ENCODE data around the gene SIRT4.

SIRT4 gene

GRCh38 chr12:120278137-120279069, 23.7 kb upstream of the SIRT4 start:
- DNase-seq = no peak

- DNase-seq = no peak
Measured at GRCh38 chr12:120283318-120283717, 18.8 kb upstream of the SIRT4 start.

- DNase-seq = no peak
Measured at GRCh38 chr12:120284381-120284780, 17.7 kb upstream of the SIRT4 start.

DNA sequence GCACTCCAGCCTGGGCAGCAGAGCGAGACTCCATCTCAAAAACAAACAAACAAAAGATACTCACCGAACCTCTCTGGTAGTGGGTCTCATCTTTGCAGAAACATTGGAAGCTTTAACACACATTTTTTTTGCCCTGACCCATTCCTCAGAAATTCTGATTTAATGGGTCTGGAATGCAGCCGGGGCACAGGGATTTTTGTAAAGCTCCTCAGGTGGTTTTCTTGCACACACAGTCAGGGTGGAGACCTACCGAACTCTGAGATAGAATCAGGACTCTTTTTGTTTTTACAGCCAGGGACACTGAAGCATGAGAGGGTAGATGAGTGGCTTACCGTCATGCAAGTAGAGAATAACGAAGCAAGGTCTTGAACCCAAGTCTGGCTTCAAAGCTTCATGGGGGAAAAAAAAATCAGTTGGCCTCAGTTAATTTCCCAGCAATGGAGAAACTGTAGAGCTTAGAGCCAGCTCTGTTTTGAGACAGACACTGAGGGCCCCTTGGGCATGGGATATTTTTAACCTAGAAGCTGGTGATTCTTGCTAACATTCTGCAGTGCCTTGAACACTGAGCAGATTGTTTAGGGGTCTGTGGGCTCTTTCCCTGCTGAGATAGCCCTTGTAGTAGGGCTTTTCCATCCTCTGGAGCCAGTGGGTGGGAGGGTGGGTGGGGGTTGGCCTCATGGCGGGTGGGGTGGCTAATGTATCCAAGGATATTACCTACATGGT, 15.2 kb upstream of the SIRT4 start:
- peak; percentile 44 for DNase-seq

DNA sequence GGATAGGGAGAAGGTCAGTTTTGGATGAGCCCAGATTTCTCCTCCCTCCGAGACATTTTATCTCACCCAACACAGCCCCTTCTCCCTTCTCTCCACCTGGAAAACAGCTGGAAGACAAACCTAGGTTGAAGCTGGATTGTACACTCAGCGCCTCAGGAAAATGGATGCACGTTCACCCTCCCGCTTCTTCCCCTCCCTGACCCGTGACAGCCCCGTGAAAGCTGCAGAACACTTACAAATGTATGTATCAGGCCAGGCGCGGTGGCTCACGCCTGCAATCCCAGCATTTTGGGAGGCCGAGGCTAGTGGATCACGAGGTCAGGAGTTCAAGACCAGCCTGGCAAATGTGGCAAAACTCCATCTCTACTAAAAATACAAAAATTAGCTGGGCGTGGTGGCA, 14.6 kb upstream of the SIRT4 start:
- DNase-seq = no peak

DNA sequence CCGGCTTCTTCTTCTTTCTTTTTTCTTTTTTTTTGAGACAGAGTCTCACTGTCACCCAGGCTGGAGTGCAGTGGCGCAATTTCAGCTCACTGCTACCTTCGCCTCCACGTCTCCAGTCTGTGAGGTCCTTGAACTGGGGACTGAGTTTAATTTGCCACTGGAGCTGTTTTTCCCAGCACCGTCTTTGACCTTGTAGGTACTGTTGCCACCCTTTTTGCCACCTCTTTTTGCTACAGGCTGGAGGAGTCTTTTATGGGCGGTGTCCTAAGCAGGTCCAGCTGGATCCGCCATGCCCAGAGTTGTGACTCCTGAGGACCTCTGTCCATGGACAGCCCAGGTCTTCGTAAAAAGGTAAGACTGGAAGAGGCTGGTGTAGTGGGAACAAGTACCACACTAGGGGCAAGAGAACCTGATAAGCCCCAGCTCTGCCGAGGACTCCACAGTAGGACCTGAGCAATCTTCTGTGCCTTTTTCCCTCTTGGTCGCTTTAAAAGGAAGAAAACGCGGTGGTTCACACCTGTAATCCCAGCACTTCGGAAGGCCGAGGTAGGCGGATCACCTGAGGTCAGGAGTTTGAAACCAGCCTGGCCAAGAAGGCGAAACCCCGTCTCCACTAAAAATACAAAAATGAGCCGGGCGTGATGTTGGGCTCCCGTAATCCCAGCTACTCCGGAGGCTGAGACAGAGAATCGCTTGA, 11.4 kb upstream of the SIRT4 start:
- no peak for DNase-seq

GRCh38 chr12:120292411-120292660, 9.8 kb upstream of the SIRT4 start:
- DNase-seq = no peak

- DNase-seq = peak; percentile 97
Measured at GRCh38 chr12:120292661-120293531, 9.2 kb upstream of the SIRT4 start, which contains the start of gene RNU4-1. TSS of gene RNU4-1 (minus strand) at chr12:120293237.

GRCh38 chr12:120314220-120314619, 12.1 kb downstream of the SIRT4 start:
- DNase-seq = no peak

- no peak for DNase-seq
Measured at GRCh38 chr12:120316798-120317223, 14.7 kb downstream of the SIRT4 start.

- DNase-seq = peak; percentile 99
Measured at GRCh38 chr12:120317224-120318105, 15.3 kb downstream of the SIRT4 start.

GRCh38 chr12:120321382-120322202, 19.5 kb downstream of the SIRT4 start:
- no peak for DNase-seq

- no peak for DNase-seq
Measured at GRCh38 chr12:120323772-120324171, 21.7 kb downstream of the SIRT4 start.

DNA sequence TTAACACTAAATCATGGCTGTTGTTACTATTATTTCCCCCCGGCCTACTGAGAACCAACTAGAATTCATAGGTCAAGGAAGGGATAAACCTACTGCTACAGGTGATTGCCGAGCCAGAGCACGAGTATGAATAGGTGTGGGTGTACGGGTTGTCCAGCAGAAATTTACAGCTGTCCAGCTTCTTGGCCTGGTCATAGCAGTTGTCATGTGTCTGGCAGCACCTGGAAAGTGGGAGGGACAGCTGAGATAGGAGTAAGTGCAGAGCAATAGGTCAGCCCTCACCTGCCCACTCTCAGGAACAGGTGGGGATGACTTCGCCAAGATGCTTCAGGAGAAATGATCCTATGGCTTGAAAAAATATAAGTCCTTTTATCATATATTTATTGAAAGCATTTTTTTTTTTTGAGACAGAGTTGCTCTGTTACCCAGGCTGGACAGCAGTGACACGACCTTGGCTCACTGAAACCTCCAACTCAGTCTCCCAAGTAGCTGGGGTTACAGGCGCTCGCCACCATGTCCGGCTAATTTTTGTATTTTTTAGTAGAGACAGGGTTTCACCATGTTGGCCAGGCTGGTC, 22.8 kb downstream of the SIRT4 start:
- DNase-seq = no peak

DNA sequence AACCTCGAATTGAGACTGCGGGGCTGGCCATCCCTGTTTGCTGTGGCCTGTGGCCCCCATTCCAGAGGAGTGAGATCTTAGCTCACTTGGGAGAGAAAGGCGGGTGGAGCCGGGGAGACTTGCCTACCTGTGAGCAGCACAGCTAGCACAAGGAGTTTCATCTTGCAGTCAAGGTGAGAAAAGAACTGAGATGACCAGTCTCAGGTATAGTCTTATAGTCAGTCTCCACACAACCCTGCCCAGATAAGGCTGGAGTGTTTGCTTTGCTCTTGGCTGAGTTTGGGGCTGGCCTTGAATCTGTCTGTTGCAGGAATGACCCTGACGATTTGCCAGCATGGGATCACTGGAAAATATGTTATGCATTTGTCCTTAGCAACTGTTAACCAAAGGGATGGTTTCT, 25.5 kb downstream of the SIRT4 start, which contains the start of gene PLA2G1B:
Gene PLA2G1B, minus strand, starts transcription at position 187 of the 400 bp plus-strand sequence. Its CDS starts 26 bp downstream, at position 161.
- DNase-seq = no peak

DNA sequence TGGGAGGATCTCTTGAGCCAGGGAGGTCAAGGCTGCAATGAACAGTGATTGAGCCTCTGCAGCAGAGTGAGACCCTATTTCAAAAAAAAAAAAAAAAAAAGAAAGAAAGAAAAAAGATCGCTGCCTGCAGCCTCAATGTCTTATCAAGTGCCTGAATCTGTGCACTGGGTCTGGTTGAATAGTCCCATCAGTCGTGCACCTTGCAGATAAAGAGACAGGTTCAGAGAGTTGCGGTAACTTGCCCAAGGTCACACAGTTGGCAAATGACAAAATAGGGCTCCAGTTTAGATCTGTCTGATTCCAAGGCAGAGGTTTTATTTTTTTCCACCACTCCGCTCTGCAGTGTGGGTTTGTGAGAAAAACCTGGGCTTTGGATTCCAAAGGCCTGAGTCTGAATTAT, 26.1 kb downstream of the SIRT4 start:
- DNase-seq = no peak

GRCh38 chr12:120331390-120331789, 29.3 kb downstream of the SIRT4 start:
- DNase-seq = no peak

GRCh38 chr12:120332041-120332440, 29.9 kb downstream of the SIRT4 start:
- DNase-seq = no peak

- no peak for DNase-seq
Measured at GRCh38 chr12:120332523-120332922, 30.4 kb downstream of the SIRT4 start.

DNA sequence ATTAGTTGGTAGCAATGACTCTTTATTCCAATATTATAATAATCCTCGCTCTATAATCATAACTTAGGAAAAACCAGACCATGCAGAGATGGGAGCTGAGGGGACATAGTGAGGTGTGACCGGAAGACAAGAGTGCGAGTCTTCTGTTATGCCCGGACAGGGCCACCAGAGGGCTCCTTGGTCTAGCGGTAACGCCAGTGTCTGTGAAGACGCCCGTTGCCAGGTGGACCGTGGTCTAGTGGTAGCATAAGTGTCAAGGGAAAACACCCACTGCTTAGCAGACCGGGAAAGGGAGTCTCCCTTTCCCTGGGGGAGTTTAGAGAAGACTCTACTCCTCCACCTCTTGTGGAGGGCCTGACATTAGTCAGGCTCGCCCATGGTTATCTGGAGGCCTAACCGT, 33.3 kb downstream of the SIRT4 start:
- DNase-seq = peak; percentile 42

All from fibroblast of skin of back (primary cell).